Naive thymus-derived CD4-positive, alpha-beta T cell (primary cell): Measurements from ENCODE around the gene ZMYND11. TPM values are rescaled to one million over a fixed set of nuclear protein-coding genes. Genes with fewer than 3 reads are reported as not detected.

Source experiments
- ATAC-seq: fragments of 150-1000 bp; cut with Tn5 transposase; 2 replicates; pipeline ENCODE4 v1.10.0; 2021; ENCODE audit warnings: mild to moderate bottlenecking, moderate library complexity
- CTCF ChIA-PET: fragments of 350-600 bp; sonication (Branson Sonifier 250); formaldehyde crosslinking; loops from one replicate; lab custom pipeline; 2021; ENCODE audit warnings: antibody characterized with exemption; lab: Charles Lee
- POLR2A ChIA-PET: fragments of 350-600 bp; sonication (Branson Sonifier 250); formaldehyde crosslinking; loops from one replicate; lab custom pipeline; 2021; ENCODE audit warnings: antibody characterized with exemption, inconsistent platforms; lab: Charles Lee
- DNase-seq, 9 donors: peaks; one replicate each; pipeline versions ENCODE4 v3.0.0 to v3.0.0-alpha.2; 2020 to 2022; ENCODE audit warnings: mixed read lengths in 1 of 9
- H3K27ac ChIP-seq: one replicate; pipeline ENCODE4 v1.7.0; 2013; ENCODE audit warnings: mild to moderate bottlenecking, low read depth, low read length, moderate library complexity
- H3K27me3 ChIP-seq, 2 donors: one replicate each; pipeline ENCODE4 v1.7.0; 2013; ENCODE audit warnings: low read length in 2 of 2, mild to moderate bottlenecking in 2 of 2, moderate library complexity in 2 of 2; ENCODE audit not compliant: control insufficient read depth in 2 of 2, insufficient read depth in 2 of 2
- H3K36me3 ChIP-seq, 3 experiments: 1 replicate in 2 of 3; 2 replicates in 1 of 3; pipeline ENCODE4 v1.7.0; 2013; ENCODE audit warnings: low read length in 3 of 3, mild to moderate bottlenecking in 3 of 3, moderate library complexity in 1 of 3; ENCODE audit not compliant: insufficient read depth in 3 of 3, control insufficient read depth in 2 of 3
- H3K4me1 ChIP-seq, 2 donors: one replicate each; pipeline ENCODE4 v1.7.0; 2013; ENCODE audit warnings: low read length in 2 of 2, mild to moderate bottlenecking in 2 of 2, moderate library complexity in 1 of 2; ENCODE audit not compliant: control insufficient read depth in 2 of 2, insufficient read depth in 2 of 2
- H3K4me3 ChIP-seq: 2 replicates; pipeline ENCODE4 v1.7.0; 2013; ENCODE audit warnings: mild to moderate bottlenecking, low read length
- H3K9me3 ChIP-seq, 3 experiments: 1 replicate in 2 of 3; 2 replicates in 1 of 3; pipeline ENCODE4 v1.7.0; 2013; ENCODE audit warnings: low read length in 3 of 3; ENCODE audit not compliant: control insufficient read depth in 2 of 3
- H3K27ac Mint-ChIP-seq, 9 donors: one replicate each; pipeline ENCODE4 v1.8.0; 2020 to 2022; ENCODE audit warnings: mixed read lengths in 9 of 9, mild to moderate bottlenecking in 8 of 9, moderate library complexity in 5 of 9, inconsistent platforms in 2 of 9
- H3K27me3 Mint-ChIP-seq, 5 donors: one replicate each; pipeline ENCODE4 v1.8.0; 2021 to 2022; ENCODE audit warnings: mixed read lengths in 5 of 5, mild to moderate bottlenecking in 1 of 5
- H3K36me3 Mint-ChIP-seq, 5 donors: one replicate each; pipeline ENCODE4 v1.8.0; 2020 to 2022; ENCODE audit warnings: mixed read lengths in 5 of 5, mild to moderate bottlenecking in 3 of 5, inconsistent platforms in 1 of 5
- H3K4me1 Mint-ChIP-seq, 7 donors: one replicate each; pipeline ENCODE4 v1.8.0; 2020 to 2022; ENCODE audit warnings: mixed read lengths in 7 of 7, mild to moderate bottlenecking in 3 of 7, inconsistent platforms in 1 of 7
- H3K4me3 Mint-ChIP-seq, 10 donors: one replicate each; pipeline ENCODE4 v1.8.0; 2020 to 2022; ENCODE audit warnings: mild to moderate bottlenecking in 10 of 10, mixed read lengths in 10 of 10, moderate library complexity in 6 of 10, inconsistent platforms in 2 of 10
- H3K9me3 Mint-ChIP-seq, 11 donors: one replicate each; pipeline ENCODE4 v1.8.0; 2020 to 2022; ENCODE audit warnings: mixed read lengths in 11 of 11, mild to moderate bottlenecking in 4 of 11, inconsistent platforms in 1 of 11, moderate library complexity in 1 of 11
- intact Hi-C, 2 donors: fragments of 100-400 bp; cut with micrococcal nuclease; formaldehyde crosslinking; loops; one replicate each; pipeline ENCODE4 v1.15.1; 2023
- polyA plus RNA-seq, 2 donors: library from polyadenylated mRNA; unstranded; fragments of 300-500 nt; fragmentation: Illumina TruSeq; gene quantifications; one replicate each; pipeline ENCODE4 v1.2.3, GENCODE V29; 2021
- total RNA-seq, 6 experiments: library from RNA in 5 of 6; stranded (reverse) in 5 of 6; gene quantifications; 1 replicate in 5 of 6; 2 replicates in 1 of 6; pipeline ENCODE4 v1.2.3 and lab custom pipeline; 2021 to 2026

The ZMYND11 gene
- total and polyA plus RNA-seq, 7 experiments from 2014 or later = 25.7 to 63.1 (median 41.9) TPM

GRCh38 chr10:239109-239508 lies 103.9 kb downstream of the ZMYND11 start:
- H3K27ac ChIP-seq = no peak overlapping the region
- H3K9me3 Mint-ChIP-seq = no peaks in the 10 kb centered on the region
- H3K36me3 Mint-ChIP-seq = peaks cover 0 to 41% (median 4%) of the 10 kb centered on the region in 5 donors
- H3K27me3 Mint-ChIP-seq = no peaks in the 10 kb centered on the region
- no peak overlapping the region for H3K4me3 ChIP-seq
- H3K4me3 Mint-ChIP-seq = no peak overlapping the region
- H3K27ac Mint-ChIP-seq = no peak overlapping the region
- H3K9me3 ChIP-seq = no peaks in the 10 kb centered on the region
- ChIA-PET POLR2A (no interaction called here), CTCF (no interaction called here)
- peaks cover 0 to 2% (median 0%) of the 10 kb centered on the region in 7 donors for H3K4me1 Mint-ChIP-seq
- ATAC-seq (no peak), DNase-seq (no peak)
- peaks cover 4 to 28% (median 8%) of the 10 kb centered on the region in 3 experiments for H3K36me3 ChIP-seq
- intact Hi-C loops = no loop called here
- H3K27me3 ChIP-seq = no peaks in the 10 kb centered on the region
- no peaks in the 10 kb centered on the region for H3K4me1 ChIP-seq

GRCh38 chr10:241451-241850 lies 106.2 kb downstream of the ZMYND11 start:
- H3K36me3 ChIP-seq = peaks cover 4 to 40% (median 8%) of the 10 kb centered on the region in 3 experiments
- no peak overlapping the region for H3K27ac Mint-ChIP-seq

GRCh38 chr10:241966-242643 lies 106.8 kb downstream of the ZMYND11 start:
- no peak for ATAC-seq
- POLR2A ChIA-PET = no interaction called here
- Mint-ChIP-seq H3K27me3 (no peaks in the 10 kb centered on the region), H3K27ac (no peak overlapping the region), H3K9me3 (no peaks in the 10 kb centered on the region), H3K4me1 (no peaks in the 10 kb centered on the region), H3K4me3 (no peak overlapping the region), H3K36me3 (peaks cover 2 to 53% (median 15%) of the 10 kb centered on the region in 5 donors)
- Histone ChIP-seq H3K27ac (no peak overlapping the region), H3K36me3 (peaks cover 4 to 46% (median 15%) of the 10 kb centered on the region in 3 experiments), H3K4me1 (no peaks in the 10 kb centered on the region), H3K9me3 (no peaks in the 10 kb centered on the region), H3K27me3 (no peaks in the 10 kb centered on the region), H3K4me3 (no peak overlapping the region)
- CTCF ChIA-PET = interaction anchor here (1.2 kb wide), 1 partner anchor 11 kb away, joined by 3 read pairs; no protein-coding TSS in a partner anchor
- intact Hi-C loops = no loop called here
- DNase-seq = no peak

More at GRCh38 chr10:241451-241850, 106.2 kb downstream of the ZMYND11 start:
- no peaks in the 10 kb centered on the region for H3K4me1 ChIP-seq
- intact Hi-C loops = no loop called here
- no peak for ATAC-seq
- H3K9me3 Mint-ChIP-seq = no peaks in the 10 kb centered on the region
- no peak overlapping the region for H3K27ac ChIP-seq
- H3K4me3 Mint-ChIP-seq = no peak overlapping the region
- no peaks in the 10 kb centered on the region for H3K4me1 Mint-ChIP-seq
- peaks cover 0 to 51% (median 12%) of the 10 kb centered on the region in 5 donors for H3K36me3 Mint-ChIP-seq
- ChIA-PET CTCF (no interaction called here), POLR2A (no interaction called here)
- H3K27me3 Mint-ChIP-seq = no peaks in the 10 kb centered on the region
- no peak for DNase-seq
- H3K27me3 ChIP-seq = no peaks in the 10 kb centered on the region
- no peaks in the 10 kb centered on the region for H3K9me3 ChIP-seq
- no peak overlapping the region for H3K4me3 ChIP-seq

DNA sequence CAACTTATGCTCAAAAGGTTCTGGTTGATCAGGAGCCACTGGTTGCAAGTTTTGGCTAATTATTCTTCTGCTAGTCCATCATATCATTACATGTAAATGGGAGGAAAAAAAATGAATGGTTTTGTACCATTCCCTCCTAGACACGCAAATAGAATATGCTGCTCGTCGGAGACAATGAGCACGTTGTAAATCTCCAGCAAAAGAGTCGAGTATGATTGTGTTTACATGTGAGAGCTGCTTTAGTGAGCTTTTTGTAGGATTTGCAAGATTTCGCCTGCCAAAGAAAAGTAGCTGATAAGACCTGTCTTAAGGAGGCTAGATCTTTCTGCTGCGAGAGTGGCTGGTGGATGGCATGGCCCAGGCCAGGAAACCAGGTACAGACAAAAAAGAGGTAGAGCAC lies 109.0 kb downstream of the ZMYND11 start:
- Mint-ChIP-seq H3K9me3 (no peaks in the 10 kb centered on the region), H3K27ac (no peak overlapping the region)
- CTCF ChIA-PET = interaction anchor here (0.6 kb wide), 1 partner anchor 14 kb away, joined by 3 read pairs; no protein-coding TSS in a partner anchor

GRCh38 chr10:246431-246830 lies 111.2 kb downstream of the ZMYND11 start:
- H3K27me3 Mint-ChIP-seq = no peaks in the 10 kb centered on the region
- H3K4me1 Mint-ChIP-seq = no peaks in the 10 kb centered on the region
- CTCF ChIA-PET = no interaction called here
- Histone ChIP-seq H3K9me3 (no peaks in the 10 kb centered on the region), H3K4me1 (no peaks in the 10 kb centered on the region), H3K4me3 (no peak overlapping the region), H3K36me3 (peaks cover 17 to 64% (median 21%) of the 10 kb centered on the region in 3 experiments), H3K27ac (no peak overlapping the region), H3K27me3 (no peaks in the 10 kb centered on the region)
- DNase-seq (no peak), ATAC-seq (no peak)
- no peaks in the 10 kb centered on the region for H3K9me3 Mint-ChIP-seq
- peak overlapping the region in 1 of 9 donors; percentile 33 for H3K27ac Mint-ChIP-seq
- POLR2A ChIA-PET = no interaction called here
- H3K4me3 Mint-ChIP-seq = no peak overlapping the region
- H3K36me3 Mint-ChIP-seq = peaks cover 16 to 74% (median 43%) of the 10 kb centered on the region in 5 donors
- intact Hi-C loops = no loop called here

More for the DNA sequence above, 109.0 kb downstream of the ZMYND11 start:
- POLR2A ChIA-PET = no interaction called here
- Histone ChIP-seq H3K27ac (no peak overlapping the region), H3K4me3 (no peak overlapping the region), H3K4me1 (no peaks in the 10 kb centered on the region), H3K36me3 (peaks cover 11 to 52% (median 16%) of the 10 kb centered on the region in 3 experiments), H3K9me3 (no peaks in the 10 kb centered on the region), H3K27me3 (no peaks in the 10 kb centered on the region)
- intact Hi-C loops = no loop called here
- H3K4me3 Mint-ChIP-seq = no peak overlapping the region
- no peaks in the 10 kb centered on the region for H3K4me1 Mint-ChIP-seq
- no peak for DNase-seq
- no peak for ATAC-seq
- peaks cover 10 to 65% (median 24%) of the 10 kb centered on the region in 5 donors for H3K36me3 Mint-ChIP-seq
- no peaks in the 10 kb centered on the region for H3K27me3 Mint-ChIP-seq

GRCh38 chr10:247480-247879 lies 112.2 kb downstream of the ZMYND11 start:
- Mint-ChIP-seq H3K36me3 (peaks cover 21 to 77% (median 50%) of the 10 kb centered on the region in 5 donors), H3K4me1 (no peaks in the 10 kb centered on the region), H3K9me3 (no peaks in the 10 kb centered on the region), H3K4me3 (no peak overlapping the region), H3K27ac (no peak overlapping the region), H3K27me3 (no peaks in the 10 kb centered on the region)
- POLR2A ChIA-PET = no interaction called here
- intact Hi-C loops = no loop called here
- Histone ChIP-seq H3K4me1 (no peaks in the 10 kb centered on the region), H3K27me3 (no peaks in the 10 kb centered on the region), H3K27ac (no peak overlapping the region), H3K9me3 (no peaks in the 10 kb centered on the region), H3K4me3 (no peak overlapping the region), H3K36me3 (peaks cover 17 to 68% (median 21%) of the 10 kb centered on the region in 3 experiments)
- no peak for ATAC-seq
- CTCF ChIA-PET = no interaction called here
- DNase-seq = no peak

- POLR2A ChIA-PET = no interaction called here
- no peaks in the 10 kb centered on the region for H3K9me3 Mint-ChIP-seq
- DNase-seq (no peak), ATAC-seq (no peak)
- no peak overlapping the region for H3K27ac Mint-ChIP-seq
- H3K4me1 Mint-ChIP-seq = no peaks in the 10 kb centered on the region
- H3K27me3 Mint-ChIP-seq = no peaks in the 10 kb centered on the region
- Histone ChIP-seq H3K27ac (no peak overlapping the region), H3K9me3 (no peaks in the 10 kb centered on the region), H3K4me3 (no peak overlapping the region), H3K4me1 (no peaks in the 10 kb centered on the region), H3K36me3 (peaks cover 13 to 66% (median 21%) of the 10 kb centered on the region in 3 experiments), H3K27me3 (no peaks in the 10 kb centered on the region)
- intact Hi-C loops = no loop called here
- no peak overlapping the region for H3K4me3 Mint-ChIP-seq
- CTCF ChIA-PET = interaction anchor here (0.6 kb wide), 1 partner anchor 31 kb away, joined by 6 read pairs; no protein-coding TSS in a partner anchor
- H3K36me3 Mint-ChIP-seq = peaks cover 21 to 75% (median 50%) of the 10 kb centered on the region in 5 donors
Observed at GRCh38 chr10:248307-248706, 113.1 kb downstream of the ZMYND11 start.
